GM21423 (cell line): Measurements from ENCODE around the gene SMIM24.
"Not testable (repeated sequence)": the region's sequence is repeated elsewhere in the genome, so short reads cannot be mapped to it uniquely, and the experiment has no call there.

ENCODE experiments used
- ATAC-seq: cut with Tn5 transposase; IDR thresholded peaks from one replicate; pipeline ENCODE4 v1.9.1; 2021; ENCODE audit warnings: mild to moderate bottlenecking, moderate library complexity; ENCODE audit not compliant: unreplicated experiment

The SMIM24 gene

GRCh38 chr19:3457528-3458228 lies 22.6 kb downstream of the SMIM24 start:
- no peak for ATAC-seq

DNA sequence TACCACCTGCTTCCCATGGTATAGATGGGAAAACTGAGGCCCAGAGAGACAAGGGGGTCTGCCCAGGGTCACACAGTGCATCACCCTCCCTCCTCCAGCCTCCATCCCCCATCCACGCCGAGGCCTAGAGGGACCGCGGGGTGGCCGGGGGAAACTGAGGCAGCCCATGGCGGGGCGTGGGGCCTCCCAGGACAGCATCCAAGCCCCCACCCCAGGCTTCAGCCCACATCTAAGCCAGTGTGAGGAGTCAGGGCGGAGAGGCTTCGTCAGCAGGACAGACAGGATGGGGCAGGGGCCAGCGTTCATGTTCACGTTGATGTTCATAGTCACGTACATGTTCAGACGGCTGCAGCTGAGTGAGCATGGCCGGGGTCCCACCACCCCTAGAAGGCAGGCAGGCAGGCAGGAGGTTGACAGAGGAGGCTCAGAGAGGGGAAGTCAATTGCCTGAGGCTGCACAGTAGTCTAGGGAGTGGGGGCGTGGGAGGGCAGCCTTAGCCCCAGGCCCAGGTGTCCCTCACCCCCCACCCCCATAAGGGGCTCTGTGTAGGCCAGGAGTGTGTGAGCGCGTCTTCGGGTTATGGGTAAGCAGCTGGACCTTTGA lies 23.3 kb downstream of the SMIM24 start:
- no peak for ATAC-seq

GRCh38 chr19:3455960-3456601 lies 24.2 kb downstream of the SMIM24 start:
- ATAC-seq: no peak

DNA sequence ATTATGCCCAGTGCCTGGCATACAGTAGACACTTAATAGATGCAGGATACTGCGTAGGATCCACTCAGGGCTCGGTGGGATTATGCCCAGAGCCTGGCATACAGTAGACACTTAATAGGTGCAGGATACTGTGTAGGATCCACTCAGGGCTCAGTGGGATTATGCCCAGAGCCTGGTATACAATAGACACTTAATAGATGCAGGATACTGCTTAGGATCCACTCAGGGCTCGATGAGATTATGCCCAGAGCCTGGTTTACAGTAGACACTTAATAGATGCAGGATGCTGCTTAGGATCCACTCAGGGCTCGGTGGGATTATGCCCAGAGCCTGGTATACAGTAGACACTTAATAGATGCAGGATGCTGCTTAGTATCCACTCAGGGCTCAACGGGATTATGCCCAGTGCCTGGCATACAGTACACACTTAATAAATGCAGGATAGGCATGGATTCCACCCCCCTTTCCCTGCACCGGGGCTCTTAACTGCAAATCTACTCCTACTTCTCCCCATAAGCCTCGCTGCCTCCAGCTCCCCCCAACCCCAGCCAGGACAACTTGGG lies 24.9 kb downstream of the SMIM24 start:
- no peak for ATAC-seq

DNA sequence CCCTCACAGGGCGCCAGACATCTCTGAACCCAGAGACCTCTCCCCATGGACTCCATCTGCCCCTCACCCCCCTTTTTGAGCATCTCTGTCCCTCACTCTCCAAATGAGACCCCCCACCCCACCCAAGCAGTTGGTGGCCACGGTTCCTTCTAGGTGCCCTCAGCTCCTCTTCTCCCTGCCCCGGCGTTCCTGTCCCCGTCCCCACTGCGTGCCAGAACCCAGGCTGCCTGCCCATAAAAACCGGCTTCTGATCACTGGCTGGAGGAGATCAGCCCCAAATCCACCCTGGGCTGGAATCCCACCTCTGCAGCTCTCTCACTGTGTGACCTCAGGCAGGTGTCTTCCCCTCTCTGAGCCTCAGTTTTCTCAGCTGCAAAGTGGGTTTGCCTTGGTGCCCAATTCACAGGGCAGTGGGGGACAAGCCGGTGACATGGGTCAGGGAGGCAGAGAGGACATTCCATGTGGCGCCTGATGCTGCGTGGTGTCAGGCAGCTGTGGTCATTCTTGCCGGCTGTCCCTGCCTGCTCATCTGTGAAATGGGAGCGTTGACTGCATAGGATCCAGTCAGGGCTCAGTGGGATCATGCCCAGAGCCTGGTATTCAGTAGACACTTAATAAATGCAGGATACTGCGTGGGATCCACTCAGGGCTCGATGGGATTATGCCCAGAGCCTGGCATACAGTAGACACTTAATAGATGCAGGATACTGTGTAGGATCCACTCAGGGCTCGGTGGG lies 25.5 kb downstream of the SMIM24 start:
- ATAC-seq: no peak

GRCh38 chr19:3453840-3454239 lies 26.5 kb downstream of the SMIM24 start:
- ATAC-seq: no peak

DNA sequence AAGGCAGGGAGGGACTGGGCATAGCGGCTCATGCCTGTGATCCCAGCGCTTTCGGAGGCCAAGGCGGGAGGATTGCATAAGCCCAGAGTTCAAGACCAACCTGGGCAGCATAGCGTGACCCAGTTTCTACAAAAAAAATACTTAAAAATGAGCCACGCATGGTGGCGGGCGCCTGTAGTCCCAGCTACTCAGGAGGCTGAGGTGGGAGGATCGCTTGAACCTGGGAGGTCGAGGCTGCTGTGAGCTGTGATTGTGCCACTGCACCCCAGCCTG lies 27.4 kb downstream of the SMIM24 start:
- not testable (repeated sequence) for ATAC-seq

GRCh38 chr19:3452171-3452941 lies 28.0 kb downstream of the SMIM24 start:
- no peak for ATAC-seq

- ATAC-seq: no peak
These were observed 28.9 kb downstream of the SMIM24 start for GRCh38 chr19:3451451-3451866.

DNA sequence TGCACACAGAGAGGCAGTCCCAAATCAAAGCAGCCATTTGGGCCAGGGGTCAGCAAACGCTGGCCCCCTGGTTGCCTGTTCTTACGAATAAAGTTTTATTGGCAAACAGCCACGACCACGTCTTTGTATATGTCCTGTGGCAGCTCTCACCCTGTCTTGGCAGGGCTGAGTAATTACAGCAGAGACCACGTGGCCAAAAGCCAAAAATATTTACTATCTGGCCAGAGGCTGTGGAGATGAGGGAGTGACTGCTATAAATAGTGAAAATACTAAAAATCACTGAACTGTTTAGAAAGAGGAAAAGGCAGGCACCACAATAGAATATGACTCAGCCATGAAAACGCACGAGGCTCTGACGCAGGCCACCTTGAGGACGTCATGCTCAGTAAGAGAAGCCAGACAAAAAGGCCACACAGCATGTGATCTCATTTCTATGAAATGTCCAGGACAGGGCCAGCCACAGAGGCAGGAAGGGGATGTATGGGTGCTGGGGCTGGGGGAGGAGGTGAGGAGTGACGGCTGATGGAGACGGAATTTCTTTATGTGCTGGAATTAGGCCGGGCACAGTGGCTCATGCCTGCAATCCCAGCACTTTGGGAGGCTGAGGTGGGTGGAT lies 29.4 kb downstream of the SMIM24 start:
- no peak for ATAC-seq

DNA sequence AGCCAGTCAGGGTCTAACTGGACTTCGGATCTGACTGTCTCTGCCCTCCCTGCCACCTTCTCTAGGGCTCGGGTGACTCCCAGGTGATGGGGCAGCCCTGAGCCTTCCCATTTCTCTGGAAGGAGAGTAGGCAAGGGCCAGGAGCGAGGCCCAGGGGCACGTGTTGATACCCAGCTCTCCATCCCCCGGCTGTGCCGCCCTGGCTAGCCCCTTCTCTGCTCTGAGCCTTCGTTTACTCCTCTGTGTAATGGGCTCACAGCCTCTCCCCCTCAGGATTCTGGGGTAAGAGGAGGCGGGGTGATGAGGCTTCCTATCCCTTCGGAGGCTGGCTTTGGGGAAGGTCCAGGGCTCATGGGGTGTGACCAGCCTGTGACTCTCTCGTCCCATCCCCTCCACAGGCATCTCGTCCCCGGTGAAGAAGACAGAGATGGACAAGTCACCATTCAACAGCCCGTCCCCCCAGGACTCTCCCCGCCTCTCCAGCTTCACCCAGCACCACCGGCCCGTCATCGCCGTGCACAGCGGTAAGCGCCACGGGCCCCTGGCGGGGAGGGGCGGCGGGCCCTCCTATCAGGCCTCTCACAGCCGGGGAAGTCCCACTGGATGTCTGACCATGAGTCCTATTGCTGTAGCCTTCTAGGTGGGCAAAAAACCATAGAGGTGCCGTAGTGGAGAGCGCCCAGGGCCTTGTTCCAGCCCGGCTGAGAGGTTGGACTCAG lies 31.6 kb downstream of the SMIM24 start:
- no peak for ATAC-seq

DNA sequence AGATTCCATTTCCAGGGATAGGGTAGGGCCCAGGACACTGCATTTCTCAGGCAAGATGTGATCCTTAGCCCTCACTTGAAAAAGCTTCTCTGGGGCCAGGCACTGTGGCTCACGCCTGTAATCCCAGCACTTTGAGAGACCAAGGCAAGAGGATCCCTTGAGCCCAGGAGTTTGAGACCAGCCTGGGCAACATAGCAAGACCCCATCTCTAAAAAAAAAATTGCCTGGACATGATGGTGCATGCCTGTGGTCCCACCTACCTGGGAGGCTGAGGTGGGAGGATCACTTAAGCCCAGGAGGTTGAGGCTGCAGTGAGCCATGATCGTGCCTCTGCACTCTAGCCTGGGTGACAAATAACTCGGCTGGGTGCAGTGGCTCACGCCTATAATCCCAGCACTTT lies 33.7 kb downstream of the SMIM24 start:
- not testable (repeated sequence) for ATAC-seq

- ATAC-seq: no peak
These were observed 35.6 kb downstream of the SMIM24 start for GRCh38 chr19:3444695-3445234.

DNA sequence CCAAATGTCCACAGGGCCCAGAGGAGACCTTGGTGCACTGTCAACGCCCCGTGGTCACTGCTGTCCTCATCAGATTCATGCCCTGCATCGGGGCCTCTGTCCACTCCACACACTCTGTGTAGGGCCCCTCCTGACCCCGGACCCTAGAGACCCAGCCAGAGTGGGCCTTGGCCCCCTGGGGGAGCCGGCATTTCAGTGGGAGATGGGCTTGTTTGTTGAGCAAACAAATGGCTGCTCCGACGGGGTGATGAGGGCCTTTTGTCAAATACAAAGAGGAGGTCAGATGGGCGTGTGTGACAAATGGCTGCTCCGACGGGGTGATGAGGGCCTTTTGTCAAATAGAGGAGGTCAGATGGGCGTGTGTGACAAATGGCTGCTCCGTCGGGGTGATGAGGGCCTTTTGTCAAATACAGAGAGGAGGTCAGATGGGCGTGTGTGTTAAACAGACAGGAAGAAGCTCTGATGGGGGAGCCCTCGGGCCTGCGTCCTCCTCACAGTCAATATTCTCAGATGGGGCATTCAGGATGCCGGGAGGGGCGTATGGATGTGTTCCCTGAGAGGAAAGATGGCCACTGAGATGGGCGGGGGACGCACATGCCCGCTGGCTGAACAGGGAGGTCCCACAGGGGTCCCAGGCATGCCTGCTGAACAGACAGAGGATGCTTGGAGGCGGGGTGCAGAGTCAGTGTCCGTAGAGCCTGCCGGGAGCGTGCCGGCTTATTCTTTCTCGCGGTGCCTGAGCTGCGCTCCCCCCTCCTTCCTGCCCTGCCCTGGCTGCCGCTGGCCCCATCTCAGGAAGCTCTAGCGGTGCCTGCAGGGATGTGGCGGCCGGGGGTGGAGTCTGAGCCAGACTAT lies 36.3 kb downstream of the SMIM24 start:
- ATAC-seq: no peak

- ATAC-seq: no peak
These were observed 37.7 kb downstream of the SMIM24 start for GRCh38 chr19:3442487-3443071.

GRCh38 chr19:3441986-3442329 lies 38.4 kb downstream of the SMIM24 start:
- ATAC-seq: no peak

GRCh38 chr19:3441089-3441985 lies 39.0 kb downstream of the SMIM24 start:
- ATAC-seq: no peak
